Activated CD4-positive, alpha-beta T cell treated with anti-CD3 and anti-CD28 coated beads for 36 hours (primary cell): ENCODE data around the gene CCDC60. TPM values are rescaled to one million over a fixed set of nuclear protein-coding genes. Genes with fewer than 3 reads are reported as not detected.

Source experiments
- ATAC-seq: fragments of 200-7000 bp; cut with Tn5 transposase; one replicate; pipeline ENCODE4 v1.10.0; 2021; ENCODE audit warnings: mild to moderate bottlenecking, moderate library complexity
- CTCF ChIA-PET: fragments of 350-600 bp; sonication (Branson Sonifier 250); formaldehyde crosslinking; loops from one replicate; lab custom pipeline; 2021; ENCODE audit warnings: antibody characterized with exemption; lab: Charles Lee
- POLR2A ChIA-PET: fragments of 350-600 bp; sonication (Branson Sonifier 250); formaldehyde crosslinking; loops from one replicate; lab custom pipeline; 2021; ENCODE audit warnings: antibody characterized with exemption, inconsistent platforms; lab: Charles Lee
- DNase-seq: peaks from one replicate; pipeline ENCODE4 v3.0.0-alpha.2; 2020
- H3K27ac Mint-ChIP-seq: one replicate; pipeline ENCODE4 v1.8.0; 2021; ENCODE audit warnings: mixed read lengths
- H3K27me3 Mint-ChIP-seq: one replicate; pipeline ENCODE4 v1.8.0; 2021; ENCODE audit warnings: mixed read lengths
- H3K36me3 Mint-ChIP-seq: one replicate; pipeline ENCODE4 v1.8.0; 2021; ENCODE audit warnings: low read depth, mixed read lengths
- H3K4me1 Mint-ChIP-seq: one replicate; pipeline ENCODE4 v1.8.0; 2021; ENCODE audit warnings: mixed read lengths
- H3K4me3 Mint-ChIP-seq: one replicate; pipeline ENCODE4 v1.8.0; 2021; ENCODE audit warnings: mild to moderate bottlenecking, moderate library complexity, mixed read lengths
- H3K9me3 Mint-ChIP-seq: one replicate; pipeline ENCODE4 v1.8.0; 2021; ENCODE audit warnings: low read depth, mixed read lengths
- intact Hi-C, 2 experiments: fragments of 100-400 bp; cut with DNase I in 1 of 2; cut with micrococcal nuclease in 1 of 2; formaldehyde crosslinking; loops; one replicate each; pipeline versions ENCODE4 v1.14.2 to v1.15.1; 2022 to 2024; cut with DNase I, micrococcal nuclease
- total RNA-seq, 2 experiments: library from RNA; stranded (reverse); gene quantifications; one replicate each; pipeline ENCODE4 v1.2.3, GENCODE V29; 2021

CCDC60 gene
- total RNA-seq, 2 experiments from 2014 or later, result not detected

DNA sequence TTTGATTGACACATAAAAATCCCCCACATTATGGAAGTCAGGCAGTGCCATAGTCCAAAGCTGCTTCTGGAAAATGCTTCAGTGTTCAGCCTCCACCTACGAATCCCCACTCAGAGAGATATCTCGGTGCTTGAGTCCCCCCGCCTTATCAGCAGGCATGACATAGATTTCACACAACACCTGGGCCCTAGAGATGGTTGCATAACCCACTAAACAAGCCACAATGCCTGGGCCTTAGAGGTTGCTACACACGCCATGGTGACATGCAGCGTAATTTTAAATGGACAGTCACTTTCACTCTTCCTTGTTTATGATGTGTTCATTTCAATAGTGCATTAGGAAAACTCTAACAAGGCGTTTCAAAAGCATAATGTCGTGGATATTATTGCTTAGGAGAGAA is 38.0 kb downstream of the CCDC60 start:
- no peak overlapping the region for H3K27ac Mint-ChIP-seq

DNA sequence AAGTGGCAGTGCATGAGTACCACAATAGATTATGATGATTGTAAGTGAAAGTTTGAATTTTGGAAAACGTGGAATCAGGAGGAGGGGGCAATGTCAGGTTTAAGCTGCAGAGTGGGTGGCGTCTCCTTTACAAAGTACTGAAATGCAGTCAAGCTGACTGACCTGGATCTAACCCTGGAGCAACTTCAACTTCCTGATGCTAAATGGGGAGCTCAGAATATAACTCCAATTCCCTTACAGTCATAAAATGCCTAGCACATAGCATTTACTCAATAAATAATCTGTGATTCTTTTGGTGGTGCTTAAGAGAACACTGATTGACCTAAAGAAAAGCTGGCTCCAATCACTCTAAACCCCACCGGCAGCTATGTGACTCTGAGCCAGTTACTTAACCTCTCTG is 38.5 kb downstream of the CCDC60 start:
- no peak for DNase-seq
- Mint-ChIP-seq H3K27ac (no peak overlapping the region), H3K4me1 (no peaks in the 10 kb centered on the region), H3K4me3 (no peak overlapping the region), H3K36me3 (no peaks in the 10 kb centered on the region), H3K9me3 (no peaks in the 10 kb centered on the region), H3K27me3 (peaks cover 4% of the 10 kb centered on the region)
- POLR2A ChIA-PET, result no interaction called here
- CTCF ChIA-PET, result no interaction called here
- intact Hi-C loops, result no loop called here
- no peak for ATAC-seq

More for the DNA sequence above, 38.0 kb downstream of the CCDC60 start:
- H3K9me3 Mint-ChIP-seq, result no peaks in the 10 kb centered on the region
- no peaks in the 10 kb centered on the region for H3K4me1 Mint-ChIP-seq
- DNase-seq, result no peak
- H3K36me3 Mint-ChIP-seq, result no peaks in the 10 kb centered on the region
- intact Hi-C loops, result no loop called here
- ATAC-seq, result no peak
- ChIA-PET CTCF (no interaction called here), POLR2A (no interaction called here)
- H3K4me3 Mint-ChIP-seq, result no peak overlapping the region
- H3K27me3 Mint-ChIP-seq, result peaks cover 5% of the 10 kb centered on the region

DNA sequence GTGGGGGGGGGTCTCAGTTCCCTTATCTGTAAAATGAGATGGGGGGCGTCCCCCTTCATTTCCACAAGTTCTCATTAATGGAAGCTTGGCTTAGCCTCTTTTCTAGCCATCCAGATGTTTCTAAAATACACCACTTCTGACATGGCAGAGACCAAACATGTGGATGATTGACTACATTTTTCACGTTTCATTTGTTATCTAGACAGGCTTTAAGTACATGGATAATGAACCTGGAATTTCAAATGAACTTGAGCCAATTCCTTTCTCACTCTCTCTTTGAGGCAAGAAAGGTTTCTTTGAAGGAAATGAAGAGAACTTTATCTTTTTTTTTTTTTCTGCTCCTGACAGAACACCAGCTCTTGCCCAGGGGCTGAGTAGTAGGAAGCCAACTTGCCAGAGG is 39.1 kb downstream of the CCDC60 start:
- no peak for ATAC-seq
- Mint-ChIP-seq H3K4me3 (no peak overlapping the region), H3K27ac (no peak overlapping the region), H3K27me3 (peaks cover 4% of the 10 kb centered on the region), H3K4me1 (no peaks in the 10 kb centered on the region), H3K36me3 (no peaks in the 10 kb centered on the region), H3K9me3 (no peaks in the 10 kb centered on the region)
- intact Hi-C loops, result no loop called here
- DNase-seq, result no peak
- ChIA-PET POLR2A (no interaction called here), CTCF (no interaction called here)

DNA sequence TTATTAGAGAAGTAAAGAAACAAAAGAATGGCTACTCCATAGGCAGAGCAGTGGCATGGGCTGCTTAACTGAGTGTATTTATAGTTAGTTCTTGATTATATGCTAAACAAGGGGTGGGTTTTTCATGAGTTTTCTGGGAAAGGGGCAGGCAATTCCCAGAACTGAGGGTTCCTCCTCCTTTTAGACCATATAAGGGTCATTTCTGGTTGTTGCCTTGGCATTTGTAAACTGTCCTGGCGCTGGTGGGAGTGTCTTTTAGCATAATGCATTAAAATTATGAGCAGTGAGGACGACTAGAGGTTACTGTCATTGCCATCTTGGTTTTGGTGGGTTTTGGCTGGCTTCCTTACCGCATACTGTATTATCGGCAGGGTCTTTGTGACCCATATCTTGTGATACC is 40.1 kb downstream of the CCDC60 start:
- ChIA-PET POLR2A (no interaction called here), CTCF (no interaction called here)
- H3K4me3 Mint-ChIP-seq, result no peak overlapping the region
- no peak overlapping the region for H3K27ac Mint-ChIP-seq
- ATAC-seq (no peak), DNase-seq (no peak)
- H3K27me3 Mint-ChIP-seq, result peaks cover 4% of the 10 kb centered on the region
- intact Hi-C loops, result no loop called here
- H3K4me1 Mint-ChIP-seq, result no peaks in the 10 kb centered on the region
- no peaks in the 10 kb centered on the region for H3K36me3 Mint-ChIP-seq
- H3K9me3 Mint-ChIP-seq, result no peaks in the 10 kb centered on the region

DNA sequence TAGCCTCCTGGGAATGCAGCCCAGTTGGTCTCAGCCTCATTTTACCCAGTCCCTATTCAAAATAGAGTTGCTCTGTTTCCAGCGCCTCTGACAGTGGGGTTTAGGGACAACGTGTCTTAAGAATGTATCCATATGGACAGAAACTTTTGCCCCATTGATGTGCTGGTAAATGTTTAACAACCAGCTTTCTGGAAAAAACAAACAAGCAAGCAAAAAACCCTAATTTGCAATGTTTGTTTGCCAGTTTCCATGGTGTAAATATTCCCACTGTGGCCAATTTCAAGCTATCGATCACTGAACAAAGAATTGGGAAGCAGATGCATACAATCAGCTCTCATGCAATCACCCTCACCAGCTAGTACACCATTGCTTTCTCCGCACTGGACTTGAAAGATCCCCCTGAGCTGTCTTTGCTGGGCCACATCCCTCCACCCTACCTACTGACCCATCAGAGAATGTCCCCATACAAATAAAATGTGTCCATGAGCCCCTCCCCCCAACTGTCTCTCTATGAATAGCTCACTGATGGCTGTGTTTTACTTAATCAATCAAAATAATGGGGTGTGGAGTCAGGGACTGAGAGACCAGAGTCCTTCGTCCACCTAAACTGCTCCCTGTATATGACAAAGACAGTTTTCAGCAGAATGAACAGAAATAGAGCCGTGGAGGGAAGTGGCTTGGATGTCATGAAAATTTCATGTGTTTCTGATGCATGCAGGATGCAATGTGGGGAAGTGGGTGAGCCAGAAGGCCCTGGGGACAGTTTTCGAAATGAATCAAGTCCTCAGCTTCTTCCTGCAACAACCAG is 40.8 kb downstream of the CCDC60 start:
- no peak for ATAC-seq

DNA sequence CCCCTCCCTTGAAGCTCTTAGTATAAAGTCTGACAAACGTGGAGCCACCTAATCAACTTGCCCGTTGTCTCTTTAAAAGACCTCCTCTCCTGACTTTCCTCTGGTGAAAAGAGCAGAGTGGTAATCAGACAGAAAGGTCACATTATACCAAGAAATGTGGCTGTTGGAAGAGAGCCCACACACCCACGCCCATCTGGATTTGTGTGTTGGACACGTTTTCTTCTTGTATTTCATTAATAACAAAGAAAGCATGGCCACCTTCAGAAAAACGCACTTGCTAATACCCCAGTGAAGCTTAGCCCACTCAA is 41.3 kb downstream of the CCDC60 start:
- H3K9me3 Mint-ChIP-seq, result no peaks in the 10 kb centered on the region
- DNase-seq (no peak), ATAC-seq (no peak)
- no peak overlapping the region for H3K27ac Mint-ChIP-seq
- intact Hi-C loops, result no loop called here
- peaks cover 4% of the 10 kb centered on the region for H3K27me3 Mint-ChIP-seq
- POLR2A ChIA-PET, result no interaction called here
- H3K4me3 Mint-ChIP-seq, result no peak overlapping the region
- H3K36me3 Mint-ChIP-seq, result no peaks in the 10 kb centered on the region
- CTCF ChIA-PET, result no interaction called here
- H3K4me1 Mint-ChIP-seq, result no peaks in the 10 kb centered on the region

More for the DNA sequence above, 40.8 kb downstream of the CCDC60 start:
- DNase-seq, result no peak
- H3K36me3 Mint-ChIP-seq, result no peaks in the 10 kb centered on the region
- ChIA-PET POLR2A (no interaction called here), CTCF (no interaction called here)
- peaks cover 4% of the 10 kb centered on the region for H3K27me3 Mint-ChIP-seq
- H3K4me3 Mint-ChIP-seq, result no peak overlapping the region
- H3K27ac Mint-ChIP-seq, result no peak overlapping the region
- no peaks in the 10 kb centered on the region for H3K4me1 Mint-ChIP-seq
- no peaks in the 10 kb centered on the region for H3K9me3 Mint-ChIP-seq
- intact Hi-C loops, result no loop called here

DNA sequence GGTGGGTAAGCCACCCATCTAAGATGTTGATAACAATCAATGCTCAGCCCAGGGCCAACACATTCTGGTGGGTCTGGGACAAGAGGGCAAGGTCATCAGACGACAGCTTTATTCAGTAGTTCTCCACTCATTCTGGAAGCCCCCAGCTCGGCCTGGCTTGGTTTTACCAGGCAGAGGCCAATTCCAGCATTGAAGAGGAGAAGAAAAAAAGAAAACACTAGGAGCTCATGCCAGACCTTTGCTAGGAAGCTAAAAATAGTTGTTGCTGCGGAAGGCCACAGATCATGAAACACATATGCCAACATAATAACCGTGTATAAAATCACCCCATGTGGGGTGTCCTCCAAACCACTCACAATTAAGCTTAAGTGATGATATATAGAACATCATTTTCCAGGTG is 44.4 kb downstream of the CCDC60 start:
- DNase-seq, result no peak
- ATAC-seq, result no peak
- POLR2A ChIA-PET, result no interaction called here
- Mint-ChIP-seq H3K9me3 (no peaks in the 10 kb centered on the region), H3K4me3 (no peak overlapping the region), H3K27me3 (peaks cover 4% of the 10 kb centered on the region), H3K27ac (no peak overlapping the region), H3K4me1 (no peaks in the 10 kb centered on the region), H3K36me3 (no peaks in the 10 kb centered on the region)
- CTCF ChIA-PET, result no interaction called here
- intact Hi-C loops, result no loop called here

DNA sequence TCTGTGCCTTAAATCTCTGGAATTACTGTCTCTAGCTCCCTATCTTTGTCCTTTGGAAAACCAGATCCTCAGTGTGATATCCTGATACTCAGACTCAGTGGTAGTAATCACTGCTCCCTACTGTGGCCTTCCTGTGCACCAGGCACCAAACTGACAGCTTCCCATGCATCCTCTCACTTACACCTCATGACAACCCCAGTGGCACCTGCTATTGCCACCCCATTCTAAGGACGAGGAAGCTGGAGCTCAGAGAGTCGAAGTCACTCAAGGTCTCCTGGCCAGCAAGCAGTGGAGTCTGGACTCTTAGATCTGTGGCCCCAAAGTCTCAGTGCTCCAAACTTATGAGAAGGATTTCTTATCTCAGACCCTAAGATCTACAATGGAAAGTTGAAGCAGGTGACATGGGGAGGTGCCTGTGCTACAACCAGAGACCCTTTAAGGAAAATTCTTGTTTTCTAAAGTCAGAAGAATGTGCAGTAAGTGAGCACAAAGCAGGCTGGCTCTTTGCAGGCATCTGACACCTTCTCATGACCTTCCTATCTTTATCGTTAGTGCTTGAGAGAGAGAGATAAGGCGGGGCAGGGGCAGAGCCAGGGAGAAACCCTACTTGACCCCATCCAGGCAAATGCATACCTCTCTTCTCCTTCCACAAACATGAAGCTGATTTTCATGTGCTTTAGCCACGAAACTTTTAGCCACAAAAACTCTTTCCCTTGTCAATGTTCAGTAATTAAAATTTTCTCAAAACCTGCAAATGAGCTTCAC is 47.1 kb downstream of the CCDC60 start:
- no peaks in the 10 kb centered on the region for H3K9me3 Mint-ChIP-seq
- ChIA-PET CTCF (no interaction called here), POLR2A (no interaction called here)
- no peaks in the 10 kb centered on the region for H3K36me3 Mint-ChIP-seq
- no peaks in the 10 kb centered on the region for H3K27me3 Mint-ChIP-seq
- DNase-seq (no peak), ATAC-seq (no peak)
- no peak overlapping the region for H3K4me3 Mint-ChIP-seq
- H3K27ac Mint-ChIP-seq, result no peak overlapping the region
- no peaks in the 10 kb centered on the region for H3K4me1 Mint-ChIP-seq
- intact Hi-C loops, result no loop called here

DNA sequence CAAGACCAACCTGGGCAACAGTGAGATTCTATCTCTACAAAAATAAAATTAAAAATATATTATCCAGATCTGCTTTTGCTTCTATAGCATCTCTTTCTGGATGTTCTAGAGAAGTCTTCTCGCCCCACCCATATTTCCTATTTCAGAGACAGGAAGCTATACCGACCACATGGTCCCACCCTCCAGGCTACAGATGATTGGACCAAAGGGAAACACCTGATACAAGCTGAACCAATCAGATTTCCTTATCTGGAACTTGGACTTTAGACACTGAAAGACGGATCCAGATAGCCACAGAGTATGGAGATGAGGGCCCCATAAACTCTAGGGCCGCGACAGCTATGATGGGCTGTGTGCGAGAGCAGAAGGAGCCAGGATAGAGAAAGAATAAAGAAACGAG is 48.7 kb downstream of the CCDC60 start:
- no peaks in the 10 kb centered on the region for H3K36me3 Mint-ChIP-seq
- no peaks in the 10 kb centered on the region for H3K9me3 Mint-ChIP-seq
- ATAC-seq (no peak), DNase-seq (no peak)
- H3K27ac Mint-ChIP-seq, result no peak overlapping the region
- H3K27me3 Mint-ChIP-seq, result no peaks in the 10 kb centered on the region
- ChIA-PET POLR2A (interaction anchor here (0.6 kb wide), 1 partner anchor 270 kb away, joined by 3 read pairs; no protein-coding TSS in a partner anchor), CTCF (no interaction called here)
- no peak overlapping the region for H3K4me3 Mint-ChIP-seq
- intact Hi-C loops, result no loop called here
- H3K4me1 Mint-ChIP-seq, result no peaks in the 10 kb centered on the region

DNA sequence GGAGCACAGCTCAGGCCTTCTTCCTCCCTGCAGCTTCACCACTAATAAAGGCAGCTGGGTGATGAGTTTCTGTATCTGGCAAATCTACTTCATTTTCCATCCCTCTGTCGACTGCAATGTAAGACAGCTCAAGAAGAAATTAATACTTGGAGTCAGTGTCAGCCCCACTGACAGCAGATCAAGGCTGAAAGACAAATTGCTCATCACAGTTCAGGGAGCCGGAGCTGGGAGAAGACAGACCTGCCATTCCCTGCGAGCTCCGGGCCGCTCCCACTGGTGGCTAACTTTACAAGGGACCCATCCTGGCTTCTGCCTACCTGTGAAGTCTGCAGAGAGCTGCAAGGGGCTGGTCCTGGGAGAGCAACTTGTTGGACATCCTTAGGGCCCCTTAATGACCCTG is 49.8 kb downstream of the CCDC60 start:
- intact Hi-C loops, result no loop called here
- ChIA-PET CTCF (no interaction called here), POLR2A (no interaction called here)
- DNase-seq, result no peak
- H3K4me3 Mint-ChIP-seq, result no peak overlapping the region
- H3K9me3 Mint-ChIP-seq, result no peaks in the 10 kb centered on the region
- no peak for ATAC-seq
- no peaks in the 10 kb centered on the region for H3K27me3 Mint-ChIP-seq
- no peaks in the 10 kb centered on the region for H3K36me3 Mint-ChIP-seq
- H3K4me1 Mint-ChIP-seq, result no peaks in the 10 kb centered on the region
- no peak overlapping the region for H3K27ac Mint-ChIP-seq

DNA sequence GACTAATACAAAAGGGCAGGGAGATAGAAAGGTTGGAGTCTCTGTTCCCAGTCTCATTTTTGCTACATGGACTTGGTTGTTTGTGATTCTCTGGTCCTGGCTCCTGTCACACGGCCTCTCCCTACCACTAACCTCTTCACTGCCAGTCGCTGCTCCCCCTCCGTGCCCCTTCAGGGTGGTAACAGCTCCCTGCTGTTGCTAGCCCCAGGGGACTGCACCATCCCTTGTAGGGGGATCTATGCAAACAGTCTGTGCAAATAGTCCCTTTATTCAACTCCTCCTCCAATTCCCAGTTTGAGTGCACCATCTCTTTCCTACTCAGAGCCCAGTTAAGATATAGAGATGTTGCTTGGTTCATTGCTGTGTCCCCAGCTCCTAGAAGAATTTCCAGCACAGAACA is 51.1 kb downstream of the CCDC60 start:
- CTCF ChIA-PET, result no interaction called here
- POLR2A ChIA-PET, result no interaction called here
- no peaks in the 10 kb centered on the region for H3K27me3 Mint-ChIP-seq
- no peaks in the 10 kb centered on the region for H3K36me3 Mint-ChIP-seq
- no peaks in the 10 kb centered on the region for H3K9me3 Mint-ChIP-seq
- H3K27ac Mint-ChIP-seq, result no peak overlapping the region
- ATAC-seq, result no peak
- no peak overlapping the region for H3K4me3 Mint-ChIP-seq
- intact Hi-C loops, result no loop called here
- no peak for DNase-seq
- no peaks in the 10 kb centered on the region for H3K4me1 Mint-ChIP-seq

DNA sequence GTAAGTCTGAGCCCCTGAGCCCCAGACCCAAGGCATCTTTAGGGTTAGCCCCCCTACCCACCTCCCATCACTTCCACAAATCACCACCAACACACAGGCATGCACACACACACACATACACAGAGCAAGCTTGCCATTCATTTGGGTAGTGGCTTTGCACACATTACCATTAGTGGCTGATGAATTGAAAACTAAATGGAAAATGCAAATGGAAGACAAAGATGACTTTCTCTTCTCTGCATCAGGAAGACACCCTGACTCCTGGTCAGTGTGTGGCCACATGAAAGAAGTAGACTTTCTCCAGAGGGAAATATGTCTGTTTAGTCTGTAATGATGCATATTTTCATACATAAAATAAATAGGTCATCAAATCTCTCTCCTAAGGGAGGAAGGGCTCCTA is 55.2 kb downstream of the CCDC60 start:
- Mint-ChIP-seq H3K27ac (no peak overlapping the region), H3K4me3 (no peak overlapping the region), H3K4me1 (no peaks in the 10 kb centered on the region), H3K36me3 (no peaks in the 10 kb centered on the region), H3K27me3 (peaks cover 2% of the 10 kb centered on the region), H3K9me3 (no peaks in the 10 kb centered on the region)
- CTCF ChIA-PET, result no interaction called here
- ATAC-seq (no peak), DNase-seq (no peak)
- POLR2A ChIA-PET, result no interaction called here
- intact Hi-C loops, result no loop called here
